Uterus (tissue), 2 donors: Measurements from ENCODE around the gene B4GALT4.

Experiments
- CTCF ChIP-seq, 4 experiments: fragments of 200-600 bp in 2 of 4; fragments of 450-650 bp in 2 of 4; sonication (generic) in 2 of 4; IDR thresholded peaks; one replicate each; pipeline ENCODE4 v1.5.1; 2016 to 2019; ENCODE audit warnings: antibody characterized with exemption in 4 of 4, mild to moderate bottlenecking in 2 of 4, moderate library complexity in 1 of 4
- POLR2A ChIP-seq, 2 donors: fragments of 450-650 bp; IDR thresholded peaks; one replicate each; pipeline ENCODE4 v1.6.1; 2016; ENCODE audit warnings: antibody characterized with exemption in 2 of 2, mild to moderate bottlenecking in 1 of 2, moderate library complexity in 1 of 2

- no peak for TF ChIP-seq CTCF (IDR thresholded peaks at IDR 0.05)
- no peak for TF ChIP-seq POLR2A (IDR thresholded peaks at IDR 0.05)
Observed at GRCh38 chr3:119234610-119235009, 6.1 kb downstream of the B4GALT4 start.
